ENCODE measurements around the gene LIME1. TPM values are rescaled to one million over a fixed set of nuclear protein-coding genes. Genes with fewer than 3 reads are reported as not detected.

LIME1 gene
- total RNA-seq, 1 donor: 2.9 TPM

DNA sequence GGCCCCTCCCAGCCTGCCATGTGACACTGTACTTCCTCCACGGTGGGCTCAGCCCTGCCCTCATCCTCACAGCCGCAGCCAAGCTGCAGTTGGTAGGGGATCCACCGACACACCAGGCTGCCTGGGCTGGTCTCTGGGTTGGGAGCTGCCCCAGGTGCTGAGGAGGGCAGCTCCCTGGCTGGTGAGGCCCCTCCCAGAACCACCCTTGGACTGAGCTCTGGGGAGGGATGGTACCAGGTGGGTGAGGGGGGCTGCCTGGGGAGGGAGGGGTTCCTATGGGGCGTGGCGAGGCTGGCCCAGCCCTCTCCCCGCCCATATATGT, 40.2 kb upstream of the LIME1 start:
- Histone ChIP-seq H3K4me2 (ENCODE audit: insufficient read depth, low read length) (peak overlapping the region; percentile 61), H2AFZ (ENCODE audit: low read length) (no peak overlapping the region), H4K20me1 (ENCODE audit: insufficient read depth, low read length) (no peaks in the 10 kb centered on the region), H3K9me3 (ENCODE audit: low read depth, low read length) (no peaks in the 10 kb centered on the region), H3K79me2 (ENCODE audit: insufficient read depth, low read length) (peaks cover 2% of the 10 kb centered on the region), H3K36me3 (ENCODE audit: insufficient read depth, low read length) (peaks cover 3% of the 10 kb centered on the region), H3K27ac (ENCODE audit: low read depth, low read length) (no peak overlapping the region), H3K4me3 (ENCODE audit: insufficient read depth, low read length) (peak overlapping the region; percentile 51), H3K4me1 (ENCODE audit: insufficient read depth, low read length) (peaks cover 31% of the 10 kb centered on the region), H3K27me3 (ENCODE audit: insufficient read depth, low read length) (no peaks in the 10 kb centered on the region)
- peak; percentile 92 for DNase-seq (ENCODE audit: insufficient read length, low spot score, missing footprints)
- TF ChIP-seq, protein P1, sequence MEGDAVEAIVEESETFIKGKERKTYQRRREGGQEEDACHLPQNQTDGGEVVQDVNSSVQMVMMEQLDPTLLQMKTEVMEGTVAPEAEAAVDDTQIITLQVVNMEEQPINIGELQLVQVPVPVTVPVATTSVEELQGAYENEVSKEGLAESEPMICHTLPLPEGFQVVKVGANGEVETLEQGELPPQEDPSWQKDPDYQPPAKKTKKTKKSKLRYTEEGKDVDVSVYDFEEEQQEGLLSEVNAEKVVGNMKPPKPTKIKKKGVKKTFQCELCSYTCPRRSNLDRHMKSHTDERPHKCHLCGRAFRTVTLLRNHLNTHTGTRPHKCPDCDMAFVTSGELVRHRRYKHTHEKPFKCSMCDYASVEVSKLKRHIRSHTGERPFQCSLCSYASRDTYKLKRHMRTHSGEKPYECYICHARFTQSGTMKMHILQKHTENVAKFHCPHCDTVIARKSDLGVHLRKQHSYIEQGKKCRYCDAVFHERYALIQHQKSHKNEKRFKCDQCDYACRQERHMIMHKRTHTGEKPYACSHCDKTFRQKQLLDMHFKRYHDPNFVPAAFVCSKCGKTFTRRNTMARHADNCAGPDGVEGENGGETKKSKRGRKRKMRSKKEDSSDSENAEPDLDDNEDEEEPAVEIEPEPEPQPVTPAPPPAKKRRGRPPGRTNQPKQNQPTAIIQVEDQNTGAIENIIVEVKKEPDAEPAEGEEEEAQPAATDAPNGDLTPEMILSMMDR (IDR thresholded peaks at IDR 0.05; ENCODE audit: extremely low read depth, low read depth, low read length): no peak

DNA sequence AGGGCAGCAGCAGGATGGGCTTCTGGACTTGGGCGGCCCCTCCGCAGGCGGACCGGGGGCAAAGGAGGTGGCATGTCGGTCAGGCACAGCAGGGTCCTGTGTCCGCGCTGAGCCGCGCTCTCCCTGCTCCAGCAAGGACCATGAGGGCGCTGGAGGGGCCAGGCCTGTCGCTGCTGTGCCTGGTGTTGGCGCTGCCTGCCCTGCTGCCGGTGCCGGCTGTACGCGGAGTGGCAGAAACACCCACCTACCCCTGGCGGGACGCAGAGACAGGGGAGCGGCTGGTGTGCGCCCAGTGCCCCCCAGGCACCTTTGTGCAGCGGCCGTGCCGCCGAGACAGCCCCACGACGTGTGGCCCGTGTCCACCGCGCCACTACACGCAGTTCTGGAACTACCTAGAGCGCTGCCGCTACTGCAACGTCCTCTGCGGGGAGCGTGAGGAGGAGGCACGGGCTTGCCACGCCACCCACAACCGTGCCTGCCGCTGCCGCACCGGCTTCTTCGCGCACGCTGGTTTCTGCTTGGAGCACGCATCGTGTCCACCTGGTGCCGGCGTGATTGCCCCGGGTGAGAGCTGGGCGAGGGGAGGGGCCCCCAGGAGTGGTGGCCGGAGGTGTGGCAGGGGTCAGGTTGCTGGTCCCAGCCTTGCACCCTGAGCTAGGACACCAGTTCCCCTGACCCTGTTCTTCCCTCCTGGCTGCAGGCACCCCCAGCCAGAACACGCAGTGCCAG, 39.7 kb upstream of the LIME1 start, which contains the start of gene TNFRSF6B:
TNFRSF6B (plus strand) TSS at position 25 of the 729 bp plus-strand sequence; CDS start at position 141, 116 bp downstream.
- peak within 1 kb of the TSS; percentile 61 for H3K4me2 ChIP-seq (ENCODE audit: insufficient read depth, low read length)
- H4K20me1 ChIP-seq (ENCODE audit: insufficient read depth, low read length): no peaks in the 10 kb centered on the region
- no peaks in the 10 kb centered on the region for H3K27me3 ChIP-seq (ENCODE audit: insufficient read depth, low read length)
- H3K4me3 ChIP-seq (ENCODE audit: insufficient read depth, low read length): peak within 1 kb of the TSS; percentile 51
- no peaks in the 10 kb centered on the region for H3K9me3 ChIP-seq (ENCODE audit: low read depth, low read length)
- H3K27ac ChIP-seq (ENCODE audit: low read depth, low read length): peak within 1 kb of the TSS; percentile 17
- peaks cover 2% of the 10 kb centered on the region for H3K79me2 ChIP-seq (ENCODE audit: insufficient read depth, low read length)
- peak; percentile 85 for DNase-seq (ENCODE audit: insufficient read length, low spot score, missing footprints)
- TF ChIP-seq, protein P1 (IDR thresholded peaks at IDR 0.05; ENCODE audit: extremely low read depth, low read depth, low read length): no peak
- peaks cover under 1% of the 10 kb centered on the region for H3K36me3 ChIP-seq (ENCODE audit: insufficient read depth, low read length)
- no peak within 1 kb of the TSS for H2AFZ ChIP-seq (ENCODE audit: low read length)
- peaks cover 31% of the 10 kb centered on the region for H3K4me1 ChIP-seq (ENCODE audit: insufficient read depth, low read length)

DNA sequence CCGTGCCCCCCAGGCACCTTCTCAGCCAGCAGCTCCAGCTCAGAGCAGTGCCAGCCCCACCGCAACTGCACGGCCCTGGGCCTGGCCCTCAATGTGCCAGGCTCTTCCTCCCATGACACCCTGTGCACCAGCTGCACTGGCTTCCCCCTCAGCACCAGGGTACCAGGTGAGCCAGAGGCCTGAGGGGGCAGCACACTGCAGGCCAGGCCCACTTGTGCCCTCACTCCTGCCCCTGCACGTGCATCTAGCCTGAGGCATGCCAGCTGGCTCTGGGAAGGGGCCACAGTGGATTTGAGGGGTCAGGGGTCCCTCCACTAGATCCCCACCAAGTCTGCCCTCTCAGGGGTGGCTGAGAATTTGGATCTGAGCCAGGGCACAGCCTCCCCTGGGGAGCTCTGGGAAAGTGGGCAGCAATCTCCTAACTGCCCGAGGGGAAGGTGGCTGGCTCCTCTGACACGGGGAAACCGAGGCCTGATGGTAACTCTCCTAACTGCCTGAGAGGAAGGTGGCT, 39.1 kb upstream of the LIME1 start:
- no peaks in the 10 kb centered on the region for H3K27me3 ChIP-seq (ENCODE audit: insufficient read depth, low read length)
- peaks cover 31% of the 10 kb centered on the region for H3K4me1 ChIP-seq (ENCODE audit: insufficient read depth, low read length)
- TF ChIP-seq, protein P1 (IDR thresholded peaks at IDR 0.05; ENCODE audit: extremely low read depth, low read depth, low read length): no peak
- H3K9me3 ChIP-seq (ENCODE audit: low read depth, low read length): no peaks in the 10 kb centered on the region
- no peaks in the 10 kb centered on the region for H4K20me1 ChIP-seq (ENCODE audit: insufficient read depth, low read length)
- no peak overlapping the region for H3K27ac ChIP-seq (ENCODE audit: low read depth, low read length)
- H3K36me3 ChIP-seq (ENCODE audit: insufficient read depth, low read length): no peaks in the 10 kb centered on the region
- H3K4me2 ChIP-seq (ENCODE audit: insufficient read depth, low read length): peak overlapping the region; percentile 61
- H3K79me2 ChIP-seq (ENCODE audit: insufficient read depth, low read length): peaks cover 2% of the 10 kb centered on the region
- H2AFZ ChIP-seq (ENCODE audit: low read length): no peak overlapping the region
- peak; percentile 87 for DNase-seq (ENCODE audit: insufficient read length, low spot score, missing footprints)
- H3K4me3 ChIP-seq (ENCODE audit: insufficient read depth, low read length): no peak overlapping the region

DNA sequence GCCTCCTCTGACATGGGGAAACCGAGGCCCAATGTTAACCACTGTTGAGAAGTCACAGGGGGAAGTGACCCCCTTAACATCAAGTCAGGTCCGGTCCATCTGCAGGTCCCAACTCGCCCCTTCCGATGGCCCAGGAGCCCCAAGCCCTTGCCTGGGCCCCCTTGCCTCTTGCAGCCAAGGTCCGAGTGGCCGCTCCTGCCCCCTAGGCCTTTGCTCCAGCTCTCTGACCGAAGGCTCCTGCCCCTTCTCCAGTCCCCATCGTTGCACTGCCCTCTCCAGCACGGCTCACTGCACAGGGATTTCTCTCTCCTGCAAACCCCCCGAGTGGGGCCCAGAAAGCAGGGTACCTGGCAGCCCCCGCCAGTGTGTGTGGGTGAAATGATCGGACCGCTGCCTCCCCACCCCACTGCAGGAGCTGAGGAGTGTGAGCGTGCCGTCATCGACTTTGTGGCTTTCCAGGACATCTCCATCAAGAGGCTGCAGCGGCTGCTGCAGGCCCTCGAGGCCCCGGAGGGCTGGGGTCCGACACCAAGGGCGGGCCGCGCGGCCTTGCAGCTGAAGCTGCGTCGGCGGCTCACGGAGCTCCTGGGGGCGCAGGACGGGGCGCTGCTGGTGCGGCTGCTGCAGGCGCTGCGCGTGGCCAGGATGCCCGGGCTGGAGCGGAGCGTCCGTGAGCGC, 38.5 kb upstream of the LIME1 start:
- Histone ChIP-seq H3K27me3 (ENCODE audit: insufficient read depth, low read length) (no peaks in the 10 kb centered on the region), H3K4me3 (ENCODE audit: insufficient read depth, low read length) (no peak overlapping the region), H3K27ac (ENCODE audit: low read depth, low read length) (peak overlapping the region; percentile 88), H4K20me1 (ENCODE audit: insufficient read depth, low read length) (no peaks in the 10 kb centered on the region), H2AFZ (ENCODE audit: low read length) (no peak overlapping the region), H3K4me1 (ENCODE audit: insufficient read depth, low read length) (peaks cover 31% of the 10 kb centered on the region), H3K36me3 (ENCODE audit: insufficient read depth, low read length) (no peaks in the 10 kb centered on the region), H3K9me3 (ENCODE audit: low read depth, low read length) (no peaks in the 10 kb centered on the region), H3K4me2 (ENCODE audit: insufficient read depth, low read length) (no peak overlapping the region), H3K79me2 (ENCODE audit: insufficient read depth, low read length) (peaks cover 2% of the 10 kb centered on the region)
- peak; percentile 85 for DNase-seq (ENCODE audit: insufficient read length, low spot score, missing footprints)
- TF ChIP-seq, protein P1 (IDR thresholded peaks at IDR 0.05; ENCODE audit: extremely low read depth, low read depth, low read length): no peak

Data from osteoblast (primary cell).